ENCODE data around the gene SLC6A20. TPM values are rescaled to one million over a fixed set of nuclear protein-coding genes. Genes with fewer than 3 reads are reported as not detected.

SLC6A20 gene
- total and polyA plus RNA-seq, 7 experiments from 2014 or later, result not detected

- H3K27ac Mint-ChIP-seq, result peak overlapping the region; percentile 30 to 90 (median 64)
- peaks cover 20 to 61% (median 34%) of the 10 kb centered on the region in 5 donors for H3K36me3 Mint-ChIP-seq
- no peaks in the 10 kb centered on the region for H3K9me3 ChIP-seq (ENCODE audit: control insufficient read depth in 2 of 3, low read length in 3 of 3)
- peaks cover 5 to 8% of the 10 kb centered on the region in 2 donors for H3K4me1 ChIP-seq (ENCODE audit: control insufficient read depth in 2 of 2, insufficient read depth in 2 of 2, low read length in 2 of 2)
- no peak overlapping the region for H3K4me3 ChIP-seq (ENCODE audit: low read length)
- no peak for ATAC-seq
- no peaks in the 10 kb centered on the region for H3K27me3 ChIP-seq (ENCODE audit: control insufficient read depth in 2 of 2, insufficient read depth in 2 of 2, low read length in 2 of 2)
- H3K36me3 ChIP-seq (ENCODE audit: control insufficient read depth in 2 of 3, insufficient read depth in 3 of 3, low read length in 3 of 3), result peaks cover 4 to 79% (median 50%) of the 10 kb centered on the region in 3 experiments
- intact Hi-C loops (cut with micrococcal nuclease), result no loop called here
- H3K27me3 Mint-ChIP-seq, result no peaks in the 10 kb centered on the region
- H3K27ac ChIP-seq (ENCODE audit: low read depth, low read length), result peak overlapping the region; percentile 53
- CTCF ChIA-PET, result no interaction called here
- H3K9me3 Mint-ChIP-seq, result no peaks in the 10 kb centered on the region
- POLR2A ChIA-PET, result no interaction called here
- H3K4me1 Mint-ChIP-seq, result peaks cover 17 to 41% (median 33%) of the 10 kb centered on the region in 7 donors
- H3K4me3 Mint-ChIP-seq, result peak overlapping the region in 6 of 10 donors; percentile 5 to 62 (median 36)
- no peak for DNase-seq
Measured at GRCh38 chr3:45741247-45741646, 55.1 kb downstream of the SLC6A20 start.

- no peaks in the 10 kb centered on the region for H3K9me3 ChIP-seq (ENCODE audit: control insufficient read depth in 2 of 3, low read length in 3 of 3)
- H3K4me3 Mint-ChIP-seq, result peak overlapping the region in 3 of 10 donors; percentile 2 to 6 (median 5)
- intact Hi-C loops (cut with micrococcal nuclease), result no loop called here
- H3K27ac Mint-ChIP-seq, result peak overlapping the region; percentile 11 to 74 (median 48)
- H3K9me3 Mint-ChIP-seq, result no peaks in the 10 kb centered on the region
- peaks cover 16 to 61% (median 35%) of the 10 kb centered on the region in 5 donors for H3K36me3 Mint-ChIP-seq
- DNase-seq, result no peak
- H3K4me3 ChIP-seq (ENCODE audit: low read length), result no peak overlapping the region
- POLR2A ChIA-PET, result no interaction called here
- CTCF ChIA-PET, result no interaction called here
- peaks cover 10 to 79% (median 51%) of the 10 kb centered on the region in 3 experiments for H3K36me3 ChIP-seq (ENCODE audit: control insufficient read depth in 2 of 3, insufficient read depth in 3 of 3, low read length in 3 of 3)
- ATAC-seq, result no peak
- peak overlapping the region; percentile 26 for H3K27ac ChIP-seq (ENCODE audit: low read depth, low read length)
- peaks cover 17 to 41% (median 33%) of the 10 kb centered on the region in 7 donors for H3K4me1 Mint-ChIP-seq
- H3K27me3 Mint-ChIP-seq, result no peaks in the 10 kb centered on the region
- H3K27me3 ChIP-seq (ENCODE audit: control insufficient read depth in 2 of 2, insufficient read depth in 2 of 2, low read length in 2 of 2), result no peaks in the 10 kb centered on the region
- peaks cover 5 to 8% of the 10 kb centered on the region in 2 donors for H3K4me1 ChIP-seq (ENCODE audit: control insufficient read depth in 2 of 2, insufficient read depth in 2 of 2, low read length in 2 of 2)
Measured at GRCh38 chr3:45739991-45740390, 56.3 kb downstream of the SLC6A20 start.

- ATAC-seq, result no peak
- Mint-ChIP-seq H3K27me3 (no peaks in the 10 kb centered on the region), H3K4me1 (peaks cover 18 to 39% (median 30%) of the 10 kb centered on the region in 7 donors), H3K27ac (peak overlapping the region in 3 of 9 donors; percentile 32 to 73 (median 46)), H3K9me3 (no peaks in the 10 kb centered on the region), H3K4me3 (no peak overlapping the region), H3K36me3 (peaks cover 16 to 75% (median 43%) of the 10 kb centered on the region in 5 donors)
- ChIA-PET POLR2A (no interaction called here), CTCF (interaction anchor here (0.7 kb wide), 1 partner anchor 347 kb away, joined by 4 read pairs; no protein-coding TSS in a partner anchor)
- H3K36me3 ChIP-seq (ENCODE audit: control insufficient read depth in 2 of 3, insufficient read depth in 3 of 3, low read length in 3 of 3), result peaks cover 10 to 78% (median 47%) of the 10 kb centered on the region in 3 experiments
- DNase-seq, result no peak
- peaks cover 5 to 8% of the 10 kb centered on the region in 2 donors for H3K4me1 ChIP-seq (ENCODE audit: control insufficient read depth in 2 of 2, insufficient read depth in 2 of 2, low read length in 2 of 2)
- no peaks in the 10 kb centered on the region for H3K9me3 ChIP-seq (ENCODE audit: control insufficient read depth in 2 of 3, low read length in 3 of 3)
- H3K27me3 ChIP-seq (ENCODE audit: control insufficient read depth in 2 of 2, insufficient read depth in 2 of 2, low read length in 2 of 2), result no peaks in the 10 kb centered on the region
- intact Hi-C loops (cut with micrococcal nuclease), result no loop called here
- H3K27ac ChIP-seq (ENCODE audit: low read depth, low read length), result no peak overlapping the region
- no peak overlapping the region for H3K4me3 ChIP-seq (ENCODE audit: low read length)
Measured at GRCh38 chr3:45737234-45737633, 59.1 kb downstream of the SLC6A20 start.

DNA sequence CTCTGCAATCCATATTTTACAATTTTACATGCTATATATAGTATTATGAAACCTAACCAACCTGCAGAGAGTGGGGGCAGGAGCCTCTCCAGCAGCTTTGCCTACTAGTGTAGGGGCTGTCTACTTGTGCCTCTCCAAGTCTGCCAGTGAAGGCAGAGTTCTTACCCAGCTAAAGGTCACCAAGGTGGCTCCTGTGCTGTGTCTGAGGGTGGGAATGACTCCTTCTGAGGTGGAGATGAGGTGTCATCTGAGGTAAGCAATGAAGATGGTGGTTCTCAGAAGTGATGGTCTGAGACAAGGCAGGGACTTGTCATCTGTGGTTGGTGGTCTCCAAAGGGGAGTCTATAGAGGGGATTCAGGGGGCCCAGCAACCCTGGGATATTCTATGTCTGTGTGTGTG lies 59.6 kb downstream of the SLC6A20 start:
- ATAC-seq (no peak), DNase-seq (no peak)
- Mint-ChIP-seq H3K27ac (peak overlapping the region in 7 of 9 donors; percentile 29 to 88 (median 49)), H3K4me3 (no peak overlapping the region), H3K36me3 (peaks cover 20 to 75% (median 46%) of the 10 kb centered on the region in 5 donors), H3K4me1 (peaks cover 15 to 33% (median 25%) of the 10 kb centered on the region in 7 donors), H3K9me3 (no peaks in the 10 kb centered on the region), H3K27me3 (no peaks in the 10 kb centered on the region)
- peaks cover 5 to 6% of the 10 kb centered on the region in 2 donors for H3K4me1 ChIP-seq (ENCODE audit: control insufficient read depth in 2 of 2, insufficient read depth in 2 of 2, low read length in 2 of 2)
- H3K9me3 ChIP-seq (ENCODE audit: control insufficient read depth in 2 of 3, low read length in 3 of 3), result no peaks in the 10 kb centered on the region
- POLR2A ChIA-PET, result no interaction called here
- H3K27ac ChIP-seq (ENCODE audit: low read depth, low read length), result no peak overlapping the region
- CTCF ChIA-PET, result no interaction called here
- peaks cover 12 to 79% (median 45%) of the 10 kb centered on the region in 3 experiments for H3K36me3 ChIP-seq (ENCODE audit: control insufficient read depth in 2 of 3, insufficient read depth in 3 of 3, low read length in 3 of 3)
- H3K4me3 ChIP-seq (ENCODE audit: low read length), result no peak overlapping the region
- intact Hi-C loops (cut with micrococcal nuclease), result no loop called here
- H3K27me3 ChIP-seq (ENCODE audit: control insufficient read depth in 2 of 2, insufficient read depth in 2 of 2, low read length in 2 of 2), result no peaks in the 10 kb centered on the region

GRCh38 chr3:45730409-45731154 lies 65.8 kb downstream of the SLC6A20 start:
- DNase-seq (no peak), ATAC-seq (no peak)
- Mint-ChIP-seq H3K4me1 (peaks cover 19 to 30% (median 22%) of the 10 kb centered on the region in 7 donors), H3K9me3 (no peaks in the 10 kb centered on the region), H3K4me3 (no peak overlapping the region), H3K36me3 (peaks cover 5 to 62% (median 44%) of the 10 kb centered on the region in 5 donors), H3K27me3 (no peaks in the 10 kb centered on the region), H3K27ac (peak overlapping the region in 2 of 9 donors; percentile 34 to 48)
- intact Hi-C loops (cut with micrococcal nuclease), result no loop called here
- no peak overlapping the region for H3K27ac ChIP-seq (ENCODE audit: low read depth, low read length)
- CTCF ChIA-PET, result no interaction called here
- no peak overlapping the region for H3K4me3 ChIP-seq (ENCODE audit: low read length)
- no peaks in the 10 kb centered on the region for H3K9me3 ChIP-seq (ENCODE audit: control insufficient read depth in 2 of 3, low read length in 3 of 3)
- H3K27me3 ChIP-seq (ENCODE audit: control insufficient read depth in 2 of 2, insufficient read depth in 2 of 2, low read length in 2 of 2), result no peaks in the 10 kb centered on the region
- POLR2A ChIA-PET, result interaction anchor here (0.7 kb wide), 1 partner anchor 956 kb away, joined by 3 read pairs; no protein-coding TSS in a partner anchor
- H3K4me1 ChIP-seq (ENCODE audit: control insufficient read depth in 2 of 2, insufficient read depth in 2 of 2, low read length in 2 of 2), result no peaks in the 10 kb centered on the region
- H3K36me3 ChIP-seq (ENCODE audit: control insufficient read depth in 2 of 3, insufficient read depth in 3 of 3, low read length in 3 of 3), result peaks cover 7 to 67% (median 24%) of the 10 kb centered on the region in 3 experiments

GRCh38 chr3:45729614-45730013 lies 66.7 kb downstream of the SLC6A20 start:
- Mint-ChIP-seq H3K9me3 (no peaks in the 10 kb centered on the region), H3K36me3 (peaks cover 10 to 62% (median 40%) of the 10 kb centered on the region in 5 donors), H3K27ac (peak overlapping the region in 4 of 9 donors; percentile 26 to 47 (median 44)), H3K4me1 (peaks cover 23 to 37% (median 30%) of the 10 kb centered on the region in 7 donors), H3K4me3 (no peak overlapping the region), H3K27me3 (no peaks in the 10 kb centered on the region)
- POLR2A ChIA-PET, result interaction anchor here (0.7 kb wide), 2 partner anchors 957 to 1291 kb away, joined by 3 read pairs; no protein-coding TSS in a partner anchor
- Histone ChIP-seq H3K36me3 (ENCODE audit: control insufficient read depth in 2 of 3, insufficient read depth in 3 of 3, low read length in 3 of 3) (peaks cover 7 to 62% (median 19%) of the 10 kb centered on the region in 3 experiments), H3K27me3 (ENCODE audit: control insufficient read depth in 2 of 2, insufficient read depth in 2 of 2, low read length in 2 of 2) (no peaks in the 10 kb centered on the region), H3K4me1 (ENCODE audit: control insufficient read depth in 2 of 2, insufficient read depth in 2 of 2, low read length in 2 of 2) (no peaks in the 10 kb centered on the region), H3K4me3 (ENCODE audit: low read length) (no peak overlapping the region), H3K9me3 (ENCODE audit: control insufficient read depth in 2 of 3, low read length in 3 of 3) (no peaks in the 10 kb centered on the region), H3K27ac (ENCODE audit: low read depth, low read length) (no peak overlapping the region)
- CTCF ChIA-PET, result no interaction called here
- ATAC-seq (no peak), DNase-seq (no peak)
- intact Hi-C loops (cut with micrococcal nuclease), result no loop called here
